ENCODE data around the gene TAAR9.
"Not testable (repeated sequence)": the region's sequence is repeated elsewhere in the genome, so short reads cannot be mapped to it uniquely, and the experiment has no call there.

TAAR9 gene

DNA sequence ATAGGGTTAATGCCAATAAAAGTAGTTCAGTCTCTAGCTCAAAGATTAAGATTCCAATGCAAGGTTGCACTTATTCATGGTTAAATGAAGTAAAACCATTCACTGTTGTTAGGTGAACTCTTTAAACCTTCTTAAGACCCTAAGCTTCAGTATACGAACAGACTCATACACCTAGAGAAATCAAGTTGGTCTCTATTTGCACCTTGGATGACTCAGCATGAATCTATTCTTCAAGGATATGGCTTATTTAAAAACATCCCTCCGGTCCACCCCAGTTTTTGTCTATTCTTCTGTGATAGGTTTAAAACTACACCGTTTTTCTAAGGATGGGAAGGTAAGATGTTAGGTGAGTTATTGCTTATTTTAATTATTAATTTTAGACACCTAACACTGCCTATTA lies 932 bp upstream of the TAAR9 start:
- no peak for TF ChIP-seq CTCF (IDR thresholded peaks at IDR 0.05; ENCODE audit: unreplicated experiment in 3 of 3)
- Mint-ChIP-seq H3K27me3 (ENCODE audit: low read depth) (peaks cover 5% of the 10 kb centered on the region), H3K4me3 (no peak overlapping the region), H3K4me1 (peaks cover 12% of the 10 kb centered on the region), H3K27ac (no peak overlapping the region), H3K9me3 (peaks cover 16% of the 10 kb centered on the region), H3K36me3 (ENCODE audit: low read depth) (no peaks in the 10 kb centered on the region)

GRCh38 chr6:132544826-132545225 lies 6.7 kb downstream of the TAAR9 start:
- no peak for TF ChIP-seq CTCF (IDR thresholded peaks at IDR 0.05; ENCODE audit: unreplicated experiment in 3 of 3)
- H3K27me3 Mint-ChIP-seq (ENCODE audit: low read depth): no peaks in the 10 kb centered on the region
- peaks cover 5% of the 10 kb centered on the region for H3K4me1 Mint-ChIP-seq
- no peak overlapping the region for H3K27ac Mint-ChIP-seq
- no peaks in the 10 kb centered on the region for H3K9me3 Mint-ChIP-seq
- H3K4me3 Mint-ChIP-seq: no peak overlapping the region
- H3K36me3 Mint-ChIP-seq (ENCODE audit: low read depth): no peaks in the 10 kb centered on the region

DNA sequence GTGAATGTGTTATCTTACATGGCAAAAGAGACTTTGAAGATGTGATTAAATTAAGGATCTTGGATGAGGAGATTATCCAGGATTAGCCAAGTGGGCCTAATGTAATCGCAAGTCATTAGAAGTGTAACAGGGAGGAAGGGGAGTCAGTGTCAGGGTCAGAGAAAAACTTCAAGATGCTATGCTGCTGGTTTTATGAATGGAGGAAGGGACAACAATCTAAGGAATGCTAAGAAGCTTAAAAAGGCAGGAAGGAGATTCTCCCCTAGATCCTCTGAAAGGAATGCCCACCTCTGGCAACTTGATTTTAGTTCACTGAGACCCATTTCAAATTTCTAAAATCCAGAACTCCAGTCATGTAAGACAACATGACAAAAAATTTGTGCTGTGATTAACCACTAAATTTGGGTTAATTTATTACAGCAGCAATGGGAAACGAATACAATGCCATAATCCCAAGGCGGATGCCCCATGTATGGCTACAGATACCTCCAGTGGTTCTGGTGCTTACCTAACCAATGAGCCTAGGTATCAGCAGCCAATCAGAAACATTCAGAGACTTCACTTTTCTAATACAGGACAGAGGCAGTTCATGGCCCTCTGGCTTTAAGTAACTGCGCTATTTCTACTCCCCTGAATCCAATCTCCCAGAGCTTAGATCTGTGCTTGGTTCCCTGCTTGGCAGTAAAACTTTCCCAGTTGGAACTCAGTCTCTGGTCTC lies 10.8 kb downstream of the TAAR9 start:
- no peak overlapping the region for H3K4me3 Mint-ChIP-seq
- no peak for TF ChIP-seq CTCF (IDR thresholded peaks at IDR 0.05; ENCODE audit: unreplicated experiment in 3 of 3)

DNA sequence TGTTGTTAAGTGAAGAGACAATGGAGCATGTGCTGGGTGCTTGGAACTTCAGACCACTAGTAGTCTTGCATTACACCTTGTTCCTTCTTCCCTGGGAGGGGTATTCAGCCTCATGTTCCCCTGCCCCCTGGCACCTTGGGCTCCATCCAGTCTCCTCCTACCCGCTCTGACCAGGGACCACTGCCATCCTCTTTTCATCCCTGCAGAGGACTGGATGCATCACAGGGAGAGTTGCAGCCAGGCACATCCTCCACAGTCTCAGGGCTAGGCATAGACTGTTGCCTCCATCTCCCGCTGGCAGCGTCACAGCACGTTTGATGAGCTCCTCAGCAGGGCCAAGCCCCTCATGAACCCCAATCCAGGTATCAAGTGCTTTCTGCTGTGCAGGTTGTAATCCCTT lies 13.1 kb downstream of the TAAR9 start:
- no peak overlapping the region for H3K27ac Mint-ChIP-seq

More for the DNA sequence above, 10.8 kb downstream of the TAAR9 start:
- Mint-ChIP-seq H3K4me1 (peaks cover under 1% of the 10 kb centered on the region), H3K27me3 (ENCODE audit: low read depth) (peaks cover 8% of the 10 kb centered on the region), H3K9me3 (no peaks in the 10 kb centered on the region), H3K36me3 (ENCODE audit: low read depth) (no peaks in the 10 kb centered on the region), H3K27ac (no peak overlapping the region)

DNA sequence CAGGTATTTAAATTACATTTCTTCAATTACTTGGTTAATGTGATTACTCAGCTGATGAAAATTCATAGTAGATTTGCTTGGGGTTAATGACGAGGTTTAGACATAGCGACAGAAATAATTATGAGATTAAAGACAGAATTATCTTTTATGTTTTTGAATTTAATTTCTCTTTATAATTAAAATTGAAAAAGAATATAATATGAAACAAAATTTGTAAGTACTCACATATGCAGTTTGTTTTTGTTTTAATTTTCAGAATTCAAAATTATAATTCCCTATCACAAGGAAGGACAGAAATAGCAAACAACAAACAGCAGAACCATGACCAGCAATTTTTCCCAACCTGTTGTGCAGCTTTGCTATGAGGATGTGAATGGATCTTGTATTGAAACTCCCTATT lies 14.3 kb downstream of the TAAR9 start, which contains the start of gene TAAR8:
Gene TAAR8 (plus strand): TSS at position 301 of the 400 bp plus-strand sequence. CDS start 21 bp downstream, at position 322.
- no peaks in the 10 kb centered on the region for H3K4me1 Mint-ChIP-seq
- peaks cover 8% of the 10 kb centered on the region for H3K27me3 Mint-ChIP-seq (ENCODE audit: low read depth)
- H3K4me3 Mint-ChIP-seq: no peak within 1 kb of the TSS
- H3K9me3 Mint-ChIP-seq: no peaks in the 10 kb centered on the region
- H3K36me3 Mint-ChIP-seq (ENCODE audit: low read depth): no peaks in the 10 kb centered on the region
- no peak for TF ChIP-seq CTCF (IDR thresholded peaks at IDR 0.05; ENCODE audit: unreplicated experiment in 3 of 3)
- H3K27ac Mint-ChIP-seq: no peak within 1 kb of the TSS

More for the DNA sequence above, 13.1 kb downstream of the TAAR9 start:
- Mint-ChIP-seq H3K36me3 (ENCODE audit: low read depth) (no peaks in the 10 kb centered on the region), H3K9me3 (no peaks in the 10 kb centered on the region), H3K27me3 (ENCODE audit: low read depth) (peaks cover 8% of the 10 kb centered on the region), H3K4me3 (no peak overlapping the region), H3K4me1 (no peaks in the 10 kb centered on the region)
- TF ChIP-seq CTCF (IDR thresholded peaks at IDR 0.05; ENCODE audit: unreplicated experiment in 3 of 3): no peak

DNA sequence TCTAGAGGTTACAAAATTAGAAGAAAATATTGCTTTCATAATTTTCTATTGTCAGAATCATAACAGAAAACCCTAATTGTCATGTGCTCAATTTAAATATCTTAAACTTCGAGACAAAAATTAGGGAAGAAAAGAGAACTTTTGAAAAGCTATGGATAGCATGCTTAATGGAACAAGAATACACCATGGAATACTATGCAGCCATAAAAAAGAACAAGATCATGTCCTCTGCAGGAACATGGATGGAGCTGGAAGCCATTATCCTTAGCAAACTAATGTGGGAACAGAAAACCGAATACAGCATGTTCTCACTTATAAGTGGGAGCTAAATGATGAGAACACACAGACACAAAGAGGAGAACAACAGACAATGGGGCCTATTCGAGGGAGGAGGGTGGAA lies 22.0 kb downstream of the TAAR9 start:
- not testable (repeated sequence) for H3K36me3 Mint-ChIP-seq (ENCODE audit: low read depth); H3K27ac Mint-ChIP-seq; H3K4me1 Mint-ChIP-seq; H3K27me3 Mint-ChIP-seq (ENCODE audit: low read depth); H3K4me3 Mint-ChIP-seq; H3K9me3 Mint-ChIP-seq
